Heart right ventricle (tissue), 16 donors: ENCODE measurements around the gene AS3MT. TPM values are rescaled to one million over a fixed set of nuclear protein-coding genes. Genes with fewer than 3 reads are reported as not detected.

Experiments
- ATAC-seq, 8 donors: fragments of 200-7000 bp; cut with Tn5 transposase; one replicate each; pipeline ENCODE4 v1.9.1; 2020; ENCODE audit warnings: mild to moderate bottlenecking in 8 of 8, moderate library complexity in 8 of 8, moderate number of reproducible peaks in 1 of 8
- DNase-seq, 2 donors: peaks; one replicate each; pipeline ENCODE4 v3.0.0-alpha.2; 2020
- H3K27ac ChIP-seq, 10 donors: fragments of 200-600 bp; sonication (generic) in 2 of 10; one replicate each; pipeline versions ENCODE4 v1.5.0 to v1.8.0; 2020 to 2022; ENCODE audit warnings: mild to moderate bottlenecking in 3 of 10
- H3K27me3 ChIP-seq, 7 donors: fragments of 200-600 bp; one replicate each; pipeline ENCODE4 v1.8.0; 2021 to 2022; ENCODE audit warnings: mild to moderate bottlenecking in 2 of 7
- H3K36me3 ChIP-seq, 9 donors: fragments of 200-600 bp; sonication (generic) in 1 of 9; one replicate each; pipeline versions ENCODE4 v1.5.0 to v1.8.0; 2020 to 2022; ENCODE audit warnings: mild to moderate bottlenecking in 2 of 9
- H3K4me1 ChIP-seq, 9 donors: fragments of 200-600 bp; sonication (generic) in 1 of 9; one replicate each; pipeline versions ENCODE4 v1.5.0 to v1.8.0; 2020 to 2022; ENCODE audit warnings: mild to moderate bottlenecking in 4 of 9
- H3K4me3 ChIP-seq, 10 donors: fragments of 200-600 bp; sonication (generic) in 2 of 10; one replicate each; pipeline versions ENCODE4 v1.5.0 to v1.8.0; 2020 to 2022; ENCODE audit warnings: mild to moderate bottlenecking in 7 of 10, moderate library complexity in 2 of 10
- H3K9me3 ChIP-seq, 11 donors: fragments of 200-600 bp in 10 of 11; sonication (generic) in 2 of 11; one replicate each; pipeline versions ENCODE4 v1.5.0 to v1.8.0; 2013 to 2022; ENCODE audit warnings: mild to moderate bottlenecking in 2 of 11, control low read depth in 1 of 11, moderate library complexity in 1 of 11
- CTCF ChIP-seq, 9 donors: fragments of 200-600 bp; sonication (generic) in 2 of 9; IDR thresholded peaks; one replicate each; pipeline versions ENCODE4 v1.5.0 to v1.8.0; 2021 to 2022; ENCODE audit warnings: antibody characterized with exemption in 9 of 9, mild to moderate bottlenecking in 5 of 9, moderate library complexity in 1 of 9
- WGBS, 2 donors: extraction: QIAGEN DNeasy Blood & Tissue Kit; methylation state at CpG; one replicate each; pipeline ENCODE4 v1.1.7; 2013; ENCODE audit warnings: inconsistent platforms in 1 of 2; 5-methylcytosine and 5-hydroxymethylcytosine counted together
- intact Hi-C, 10 donors: fragments of 100-400 bp; cut with DNase I; formaldehyde crosslinking; loops; one replicate each; pipeline versions ENCODE4 v1.11.1 to v1.14.2; 2022
- polyA plus RNA-seq, 2 donors: library from polyadenylated mRNA; stranded (reverse); fragments of 200-250 nt; gene quantifications; one replicate each; pipeline ENCODE4 v1.2.3, GENCODE V29; 2013
- total RNA-seq, 10 donors: library from RNA; stranded (reverse); fragmentation: NEBNext Ultra II Directional in 3 of 10; extraction: Animal tissue kit (Norgen Biotek cat#: 25700) in 3 of 10; gene quantifications; one replicate each; pipeline versions ENCODE4 v1.2.1 to v1.2.4, GENCODE V29; 2021 to 2023
- donor health status: Arrhythmogenic right ventricular cardiomyopathy.
- donor health status: ischemic (EF 13 %, LVEDD 7.1; RV severe dilation, severe dysfunction).
- donor health status: healthy with polysubstance abuse.
- donor health status: DM: no; HTN: yes; CAD: no.
- donor health status: DM: no; HTN: no; CAD: no.
- donor health status: ischemic (EF 25% LVEDD 6.9; RV normal size, moderate dysfunction).
- donor health status: ischemic (EF 25% LVEDD 5.7; RV mildly dilated, moderate dysfunction).
- donor health status: healthy.
- donor health status: DM: yes; HTN: yes; CAD: no.
- donor health status: Ischemic cardiomyopathy.
- donor health status: ischemic (EF 35%, LVEDD 5.7; RV mildly dilated, moderate dysfunction).
- donor health status: nonischemic (EF 11% LVEDD 7.7; RV severe dilation, severe dysfunction).
- donor health status: DM: yes; HTN: yes; CAD: no.
- donor health status: PGD.
- donor health status: ischemic (EF 29% LVEDD 5.4; RV normal size, mild dysfunction).
- donor health status: nonischemic (EF 23%, LVEDD 6.1; RV moderate dilation, normal function).

Gene AS3MT
- total and polyA plus RNA-seq, 12 donors, result 6.6 to 59.4 (median 15.4) TPM

GRCh38 chr10:102935505-102935904 lies 66.2 kb downstream of the AS3MT start:
- Histone ChIP-seq H3K4me1 (no peaks in the 10 kb centered on the region), H3K4me3 (no peak overlapping the region), H3K27ac (no peak overlapping the region), H3K27me3 (no peaks in the 10 kb centered on the region), H3K36me3 (peaks cover 0 to 10% (median 0%) of the 10 kb centered on the region in 9 donors), H3K9me3 (peaks cover 0 to 11% (median 0%) of the 10 kb centered on the region in 11 donors)
- DNase-seq (no peak), ATAC-seq (no peak)
- WGBS, 2 donors, result 92 to 97% methylated on average over 4 of the region's 4 CpGs
- intact Hi-C loops, result no loop called here
- TF ChIP-seq CTCF (IDR thresholded peaks at IDR 0.05), result no peak

GRCh38 chr10:102935939-102936605 lies 66.8 kb downstream of the AS3MT start:
- DNase-seq, result no peak
- Histone ChIP-seq H3K27me3 (no peaks in the 10 kb centered on the region), H3K36me3 (peaks cover 0 to 10% (median 0%) of the 10 kb centered on the region in 9 donors), H3K27ac (no peak overlapping the region), H3K4me3 (no peak overlapping the region), H3K9me3 (peaks cover 0 to 11% (median 0%) of the 10 kb centered on the region in 11 donors), H3K4me1 (no peaks in the 10 kb centered on the region)
- ATAC-seq, result no peak
- intact Hi-C loops, result no loop called here
- no peak for TF ChIP-seq CTCF (IDR thresholded peaks at IDR 0.05)
- WGBS, 2 donors, result 80 to 86% methylated on average over 3 of the region's 3 CpGs

- Histone ChIP-seq H3K27ac (no peak overlapping the region), H3K4me1 (peaks cover 0 to 19% (median 15%) of the 10 kb centered on the region in 9 donors), H3K9me3 (no peaks in the 10 kb centered on the region), H3K27me3 (no peaks in the 10 kb centered on the region), H3K4me3 (no peak overlapping the region), H3K36me3 (peaks cover 0 to 7% (median 0%) of the 10 kb centered on the region in 9 donors)
- 97% methylated on average over 3 of the region's 3 CpGs for WGBS, 2 donors
- intact Hi-C loops, result loop anchor here in 1 of 10 donors (10.0 kb wide), 1 partner anchor 93 kb away; no protein-coding TSS in a partner anchor
- DNase-seq (no peak), ATAC-seq (no peak)
- no peak for TF ChIP-seq CTCF (IDR thresholded peaks at IDR 0.05)
These were observed 72.1 kb downstream of the AS3MT start for GRCh38 chr10:102941401-102941800.

- H3K27ac ChIP-seq, result no peak overlapping the region
- TF ChIP-seq CTCF (IDR thresholded peaks at IDR 0.05), result no peak
- no peak overlapping the region for H3K4me3 ChIP-seq
- intact Hi-C loops, result loop anchor here in 1 of 10 donors (10.0 kb wide), 1 partner anchor 89 kb away; no protein-coding TSS in a partner anchor
- DNase-seq (no peak), ATAC-seq (no peak)
- H3K27me3 ChIP-seq, result no peaks in the 10 kb centered on the region
- 91 to 97% methylated on average over 3 of the region's 3 CpGs for WGBS, 2 donors
- no peaks in the 10 kb centered on the region for H3K9me3 ChIP-seq
- H3K36me3 ChIP-seq, result no peaks in the 10 kb centered on the region
- peaks cover 0 to 26% (median 15%) of the 10 kb centered on the region in 9 donors for H3K4me1 ChIP-seq
These were observed 76.2 kb downstream of the AS3MT start for GRCh38 chr10:102945449-102945848.
